ENCODE measurements around the gene GRK2. TPM values are rescaled to one million over a fixed set of nuclear protein-coding genes. Genes with fewer than 3 reads are reported as not detected.

Gene GRK2
- total and polyA plus RNA-seq, 2 of the 8 experiments (the other 6 are each of a cell fraction or from before 2014, with no cell fraction given) = 47.3 to 49.7 TPM

GRCh38 chr11:67261946-67262681 is 4.2 kb upstream of the GRK2 start:
- H4K5ac ChIP-seq (ENCODE audit: insufficient read length, low read depth, low read length) = no peak overlapping the region
- H3K9ac ChIP-seq (replicated peaks in 1 of 4; ENCODE audit: extremely low read depth in 1 of 4, low read depth in 3 of 4, low read length in 3 of 4) = no peak overlapping the region
- TF ChIP-seq BCL11A (IDR thresholded peaks at IDR 0.05; ENCODE audit: low read depth in 2 of 2, low read length in 2 of 2) = no peak
- TF ChIP-seq RAD21 (IDR thresholded peaks at IDR 0.05 in 1 of 2, conservative IDR thresholded peaks at IDR 0.05 in 1 of 2; ENCODE audit: low read depth in 2 of 2, low read length in 2 of 2) = no peak
- TF ChIP-seq KDM4A (IDR thresholded peaks at IDR 0.05; ENCODE audit: low read depth, low read length, severe bottlenecking) = peak; percentile 32
- TF ChIP-seq TAF7 (optimal IDR thresholded peaks at IDR 0.05; ENCODE audit: borderline replicate concordance, low read depth, low read length) = no peak
- peak; percentile 28; the same call in 1 of the 2 replicates for TF ChIP-seq USF2 (IDR thresholded peaks at IDR 0.05; ENCODE audit: low read length)
- no peak for TF ChIP-seq YY1 (IDR thresholded peaks at IDR 0.05; ENCODE audit: low read depth, low read length)
- TF ChIP-seq ZNF274 (IDR thresholded peaks at IDR 0.05; ENCODE audit: borderline replicate concordance, extremely low read depth, low read length) = no peak
- no peak for TF ChIP-seq NANOG (IDR thresholded peaks at IDR 0.05; ENCODE audit: insufficient read depth, low read depth, low read length, poor library complexity, severe bottlenecking)
- TF ChIP-seq GTF2F1 (IDR thresholded peaks at IDR 0.05; ENCODE audit: borderline replicate concordance, low read depth, low read length) = no peak

More at GRCh38 chr11:67261946-67262681, 4.2 kb upstream of the GRK2 start:
- H3K9me3 ChIP-seq (ENCODE audit: insufficient read depth in 2 of 2, low read depth in 1 of 2, low read length in 1 of 2) = no peaks in the 10 kb centered on the region
- H3K4me2 ChIP-seq (ENCODE audit: insufficient read depth in 1 of 2, low read depth in 2 of 2, low read length in 2 of 2) = peak overlapping the region; percentile 91 to 97
- no peak overlapping the region for H2BK120ac ChIP-seq (replicated peaks; ENCODE audit: low read depth, low read length)
- H2BK12ac ChIP-seq (ENCODE audit: low read depth, low read length) = peak overlapping the region; percentile 13; the same call in 1 of the 2 replicates
- H3K18ac ChIP-seq (ENCODE audit: extremely low read depth, low read length) = peak overlapping the region; percentile 60; the same call in 1 of the 2 replicates
- peaks cover 0 to 16% (median 14%) of the 10 kb centered on the region in 4 experiments; a peak in 6 of 7 replicates for H3K4me1 ChIP-seq (replicated peaks in 1 of 4; ENCODE audit: control insufficient read depth in 3 of 4, insufficient read depth in 4 of 4, low read length in 3 of 4)
- peaks cover 0 to 3% of the 10 kb centered on the region in 2 experiments for H4K20me1 ChIP-seq (replicated peaks in 1 of 2; ENCODE audit: control insufficient read depth in 1 of 2, insufficient read depth in 2 of 2, low read length in 2 of 2)
- H3K79me1 ChIP-seq (ENCODE audit: low read depth, low read length) = no peaks in the 10 kb centered on the region
- H3K27me3 ChIP-seq (replicated peaks in 1 of 4; ENCODE audit: control insufficient read depth in 3 of 4, extremely low read depth in 1 of 4, insufficient read depth in 3 of 4, low read length in 3 of 4) = peaks cover 0 to 3% (median 0%) of the 10 kb centered on the region in 4 experiments; a peak in 5 of 7 replicates
- no peak overlapping the region for H3K14ac ChIP-seq (ENCODE audit: insufficient read length)
- no peak overlapping the region for H2AFZ ChIP-seq (ENCODE audit: low read length)
- no peak overlapping the region for H4K91ac ChIP-seq (replicated peaks; ENCODE audit: insufficient read length, low read length)
- FAIRE-seq (no peak), DNase-seq (ENCODE audit: low read depth in 1 of 2, low spot score in 2 of 2) (no peak)
- H2BK15ac ChIP-seq (ENCODE audit: low read length) = no peak overlapping the region
- no peak overlapping the region for H3K27ac ChIP-seq (ENCODE audit: low read depth, low read length)
- no peak overlapping the region for H2AK5ac ChIP-seq (ENCODE audit: low read depth, low read length)
- no peak overlapping the region; the same call in 1 of the 2 replicates for H4K8ac ChIP-seq (ENCODE audit: extremely low read depth, insufficient read depth, low read length)
- H3K4ac ChIP-seq (replicated peaks; ENCODE audit: insufficient read length, low read depth, low read length) = peak overlapping the region; percentile 32
- H3K79me2 ChIP-seq (ENCODE audit: control insufficient read depth in 1 of 2, insufficient read depth in 2 of 2, low read length in 2 of 2) = peaks cover 0 to 2% of the 10 kb centered on the region in 2 experiments; a peak in 1 of 4 replicates
- peak overlapping the region; percentile 9 to 56 (median 34); a peak in 6 of 8 replicates for H3K4me3 ChIP-seq (ENCODE audit: extremely low read depth in 1 of 4, insufficient read depth in 2 of 4, low read depth in 3 of 4, low read length in 4 of 4)
- peaks cover 0 to 5% (median 1%) of the 10 kb centered on the region in 4 experiments; a peak in 3 of 8 replicates for H3K36me3 ChIP-seq (ENCODE audit: control insufficient read depth in 2 of 4, insufficient read depth in 4 of 4, low read length in 3 of 4)
- peaks cover 1% of the 10 kb centered on the region for H3K23me2 ChIP-seq (ENCODE audit: low read depth, low read length)
- ChIA-PET CTCF (ENCODE audit: partially characterized antibody) (interaction anchor here (0.6 to 13.0 kb wide), 47 partner anchors 9 to 1038 kb away, joined by 3 to 186 read pairs (median 4); partner anchors contain the start of genes ANKRD13D, CLCF1, POLD4 and PPP1CA), POLR2A (ENCODE audit: partially characterized antibody) (interaction anchor here (0.6 to 2.4 kb wide), 16 partner anchors 8 to 183 kb away, joined by 3 to 24 read pairs (median 4); partner anchors contain the start of gene ANKRD13D)
- no peak overlapping the region for H3K56ac ChIP-seq (replicated peaks; ENCODE audit: insufficient read length, low read depth, low read length)
- 60% methylated on average over 17 of the region's 18 CpGs; no CpG with 5 or more reads in 1 of the 2 experiments for WGBS, 2 experiments (ENCODE audit: extremely low coverage in 1 of 2, insufficient coverage in 1 of 2, insufficient read length in 1 of 2, insufficient replicate concordance in 2 of 2, low coverage in 1 of 2, low lambda C conversion rate in 2 of 2, missing lambda C conversion rate in 1 of 2)
- H2BK20ac ChIP-seq (ENCODE audit: low read length) = no peak overlapping the region
- H3K23ac ChIP-seq (ENCODE audit: insufficient read length) = no peak overlapping the region
- no peak overlapping the region for H2BK5ac ChIP-seq (ENCODE audit: low read depth, low read length)

All from H1 (cell line).